Measurements from ENCODE around the gene VCAN.

DNA sequence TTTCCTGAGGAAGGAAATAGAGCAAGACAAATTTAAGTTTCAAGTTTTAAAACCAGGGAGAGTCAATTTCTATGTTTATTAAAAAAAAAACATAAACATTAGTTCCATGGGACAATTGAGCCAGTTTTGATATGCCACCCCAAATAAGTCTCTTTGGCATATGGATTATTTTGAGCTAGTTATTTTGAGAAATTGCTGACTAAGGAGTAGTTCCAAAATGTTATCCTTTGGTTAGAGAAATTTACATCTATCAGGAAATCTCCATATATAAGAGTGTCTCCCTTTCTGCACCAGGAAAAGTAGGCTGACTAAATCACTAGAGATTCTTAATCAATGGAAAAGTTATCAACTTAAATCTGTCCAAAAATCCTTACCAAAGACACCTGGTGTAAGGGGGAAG, 143.3 kb downstream of the VCAN start:
- TF ChIP-seq POLR2A (IDR thresholded peaks at IDR 0.05), result no peak
- TF ChIP-seq, protein P1, sequence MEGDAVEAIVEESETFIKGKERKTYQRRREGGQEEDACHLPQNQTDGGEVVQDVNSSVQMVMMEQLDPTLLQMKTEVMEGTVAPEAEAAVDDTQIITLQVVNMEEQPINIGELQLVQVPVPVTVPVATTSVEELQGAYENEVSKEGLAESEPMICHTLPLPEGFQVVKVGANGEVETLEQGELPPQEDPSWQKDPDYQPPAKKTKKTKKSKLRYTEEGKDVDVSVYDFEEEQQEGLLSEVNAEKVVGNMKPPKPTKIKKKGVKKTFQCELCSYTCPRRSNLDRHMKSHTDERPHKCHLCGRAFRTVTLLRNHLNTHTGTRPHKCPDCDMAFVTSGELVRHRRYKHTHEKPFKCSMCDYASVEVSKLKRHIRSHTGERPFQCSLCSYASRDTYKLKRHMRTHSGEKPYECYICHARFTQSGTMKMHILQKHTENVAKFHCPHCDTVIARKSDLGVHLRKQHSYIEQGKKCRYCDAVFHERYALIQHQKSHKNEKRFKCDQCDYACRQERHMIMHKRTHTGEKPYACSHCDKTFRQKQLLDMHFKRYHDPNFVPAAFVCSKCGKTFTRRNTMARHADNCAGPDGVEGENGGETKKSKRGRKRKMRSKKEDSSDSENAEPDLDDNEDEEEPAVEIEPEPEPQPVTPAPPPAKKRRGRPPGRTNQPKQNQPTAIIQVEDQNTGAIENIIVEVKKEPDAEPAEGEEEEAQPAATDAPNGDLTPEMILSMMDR (IDR thresholded peaks at IDR 0.05), result no peak
